ENCODE data around the gene ADCY1. TPM values are rescaled to one million over a fixed set of nuclear protein-coding genes. Genes with fewer than 3 reads are reported as not detected.

ADCY1 gene
- total RNA-seq, 1 experiment from 2014 or later, result 0.71 TPM

DNA sequence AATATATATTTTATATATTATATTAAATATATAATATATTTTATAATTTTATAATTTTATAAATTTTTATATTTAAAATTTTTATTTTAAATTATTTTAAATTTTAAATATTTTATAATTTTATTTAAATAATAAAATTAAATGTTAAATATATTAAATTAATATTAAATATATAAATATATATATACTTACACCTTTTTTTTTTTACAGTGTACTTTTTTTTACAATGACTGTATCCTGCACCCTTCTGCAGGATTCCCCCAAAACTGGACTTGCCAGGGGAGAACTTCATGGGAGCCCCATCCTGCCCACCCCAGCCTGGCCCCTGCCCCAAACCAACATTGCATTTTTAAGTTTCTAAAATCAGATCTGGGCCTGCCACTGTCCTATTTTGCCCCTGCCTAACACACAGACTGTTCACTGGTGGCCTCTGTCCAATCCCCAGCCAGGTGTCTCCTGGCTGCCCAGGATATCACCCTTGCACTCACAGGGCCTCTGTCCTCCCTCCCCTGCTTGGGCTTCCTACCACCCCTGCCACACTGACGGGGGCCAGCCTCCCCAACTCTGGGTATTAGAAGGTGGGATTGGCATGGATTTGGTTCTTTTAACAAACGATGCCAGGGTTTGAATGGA, 138.0 kb downstream of the ADCY1 start:
- no TSS peak for BruUV-seq (replicated peaks)
- ChIA-PET CTCF (no interaction called here), POLR2A (ENCODE audit: low non-redundant PET) (no interaction called here)
- no peak for DNase-seq (ENCODE audit: low spot score)
- TF ChIP-seq, protein P1, sequence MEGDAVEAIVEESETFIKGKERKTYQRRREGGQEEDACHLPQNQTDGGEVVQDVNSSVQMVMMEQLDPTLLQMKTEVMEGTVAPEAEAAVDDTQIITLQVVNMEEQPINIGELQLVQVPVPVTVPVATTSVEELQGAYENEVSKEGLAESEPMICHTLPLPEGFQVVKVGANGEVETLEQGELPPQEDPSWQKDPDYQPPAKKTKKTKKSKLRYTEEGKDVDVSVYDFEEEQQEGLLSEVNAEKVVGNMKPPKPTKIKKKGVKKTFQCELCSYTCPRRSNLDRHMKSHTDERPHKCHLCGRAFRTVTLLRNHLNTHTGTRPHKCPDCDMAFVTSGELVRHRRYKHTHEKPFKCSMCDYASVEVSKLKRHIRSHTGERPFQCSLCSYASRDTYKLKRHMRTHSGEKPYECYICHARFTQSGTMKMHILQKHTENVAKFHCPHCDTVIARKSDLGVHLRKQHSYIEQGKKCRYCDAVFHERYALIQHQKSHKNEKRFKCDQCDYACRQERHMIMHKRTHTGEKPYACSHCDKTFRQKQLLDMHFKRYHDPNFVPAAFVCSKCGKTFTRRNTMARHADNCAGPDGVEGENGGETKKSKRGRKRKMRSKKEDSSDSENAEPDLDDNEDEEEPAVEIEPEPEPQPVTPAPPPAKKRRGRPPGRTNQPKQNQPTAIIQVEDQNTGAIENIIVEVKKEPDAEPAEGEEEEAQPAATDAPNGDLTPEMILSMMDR (conservative IDR thresholded peaks at IDR 0.05; ENCODE audit: low read depth, low read length), result no peak
- no peak for TF ChIP-seq EZH2 (IDR thresholded peaks at IDR 0.05; ENCODE audit: borderline replicate concordance, low read depth, low read length, poor library complexity, severe bottlenecking)
- intact Hi-C loops (cut with micrococcal nuclease; ENCODE audit: unreplicated experiment), result no loop called here
- no peaks in the 10 kb centered on the region for H3K4me1 ChIP-seq (ENCODE audit: insufficient read depth, low read length, poor library complexity, severe bottlenecking)
- peaks cover 3% of the 10 kb centered on the region for H3K27me3 ChIP-seq (replicated peaks; ENCODE audit: insufficient read depth, low read depth, low read length, poor library complexity)
- no peaks in the 10 kb centered on the region for H3K9me3 ChIP-seq (ENCODE audit: low read depth, low read length, poor library complexity, severe bottlenecking)
- H3K27ac ChIP-seq (ENCODE audit: low read depth, low read length, poor library complexity, severe bottlenecking), result no peak overlapping the region
- no peak overlapping the region for H3K4me3 ChIP-seq (ENCODE audit: low read depth, low read length, poor library complexity, severe bottlenecking)
- no peaks in the 10 kb centered on the region for H3K36me3 ChIP-seq (ENCODE audit: insufficient read depth, low read length, poor library complexity, severe bottlenecking)

GRCh38 chr7:45712872-45713668, 138.9 kb downstream of the ADCY1 start:
- ChIA-PET POLR2A (ENCODE audit: low non-redundant PET) (no interaction called here), CTCF (no interaction called here)
- DNase-seq (ENCODE audit: low spot score), result no peak
- no peaks in the 10 kb centered on the region for H3K9me3 ChIP-seq (ENCODE audit: low read depth, low read length, poor library complexity, severe bottlenecking)
- no peaks in the 10 kb centered on the region for H3K36me3 ChIP-seq (ENCODE audit: insufficient read depth, low read length, poor library complexity, severe bottlenecking)
- no TSS peak for BruUV-seq (replicated peaks)
- no peaks in the 10 kb centered on the region for H3K4me1 ChIP-seq (ENCODE audit: insufficient read depth, low read length, poor library complexity, severe bottlenecking)
- intact Hi-C loops (cut with micrococcal nuclease; ENCODE audit: unreplicated experiment), result no loop called here
- H3K27ac ChIP-seq (ENCODE audit: low read depth, low read length, poor library complexity, severe bottlenecking), result no peak overlapping the region
- TF ChIP-seq EZH2 (IDR thresholded peaks at IDR 0.05; ENCODE audit: borderline replicate concordance, low read depth, low read length, poor library complexity, severe bottlenecking), result no peak
- TF ChIP-seq, protein P1 (conservative IDR thresholded peaks at IDR 0.05; ENCODE audit: low read depth, low read length), result no peak
- no peaks in the 10 kb centered on the region for H3K27me3 ChIP-seq (replicated peaks; ENCODE audit: insufficient read depth, low read depth, low read length, poor library complexity)
- no peak overlapping the region for H3K4me3 ChIP-seq (ENCODE audit: low read depth, low read length, poor library complexity, severe bottlenecking)

DNA sequence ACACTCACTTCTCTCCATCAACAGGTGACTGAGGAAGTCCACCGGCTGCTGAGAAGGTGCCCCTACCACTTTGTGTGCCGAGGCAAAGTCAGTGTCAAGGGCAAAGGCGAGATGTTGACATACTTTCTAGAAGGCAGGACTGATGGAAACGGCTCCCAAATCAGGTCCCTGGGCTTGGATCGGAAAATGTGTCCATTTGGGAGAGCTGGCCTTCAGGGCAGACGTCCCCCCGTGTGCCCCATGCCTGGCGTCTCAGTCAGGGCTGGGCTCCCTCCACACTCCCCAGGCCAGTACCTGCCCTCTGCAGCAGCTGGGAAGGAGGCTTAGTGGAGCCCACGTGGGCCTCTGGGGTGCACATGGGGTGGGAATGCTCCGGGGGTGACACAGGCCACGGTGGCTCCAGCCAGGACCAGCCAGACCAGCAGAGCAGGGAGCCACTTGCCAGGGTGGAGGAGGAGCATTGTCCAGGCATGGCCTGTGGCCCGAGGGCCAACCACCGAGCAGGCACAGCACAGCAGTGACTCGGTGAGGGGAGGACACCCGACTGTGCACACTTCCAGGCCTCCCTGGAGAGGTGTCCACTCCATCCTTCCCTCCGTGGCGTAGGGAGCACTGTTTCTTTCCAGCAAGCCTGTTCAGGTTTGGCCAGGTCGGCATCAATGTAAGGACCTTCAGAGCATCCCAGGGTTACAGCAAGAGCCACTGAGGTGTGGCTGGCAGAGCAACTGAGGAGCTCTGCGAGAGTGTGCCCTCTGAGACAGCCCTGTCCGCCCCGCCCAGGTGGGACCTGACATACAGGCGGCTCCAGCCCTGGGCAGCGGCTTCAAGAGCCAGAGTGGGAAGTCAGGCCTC, 139.7 kb downstream of the ADCY1 start:
- H3K36me3 ChIP-seq (ENCODE audit: insufficient read depth, low read length, poor library complexity, severe bottlenecking), result no peaks in the 10 kb centered on the region
- H3K27ac ChIP-seq (ENCODE audit: low read depth, low read length, poor library complexity, severe bottlenecking), result no peak overlapping the region
- no peaks in the 10 kb centered on the region for H3K4me1 ChIP-seq (ENCODE audit: insufficient read depth, low read length, poor library complexity, severe bottlenecking)
- no peak for DNase-seq (ENCODE audit: low spot score)
- BruUV-seq (replicated peaks), result no TSS peak
- H3K4me3 ChIP-seq (ENCODE audit: low read depth, low read length, poor library complexity, severe bottlenecking), result no peak overlapping the region
- intact Hi-C loops (cut with micrococcal nuclease; ENCODE audit: unreplicated experiment), result no loop called here
- ChIA-PET CTCF (no interaction called here), POLR2A (ENCODE audit: low non-redundant PET) (no interaction called here)
- TF ChIP-seq EZH2 (IDR thresholded peaks at IDR 0.05; ENCODE audit: borderline replicate concordance, low read depth, low read length, poor library complexity, severe bottlenecking), result no peak
- TF ChIP-seq, protein P1 (conservative IDR thresholded peaks at IDR 0.05; ENCODE audit: low read depth, low read length), result no peak
- H3K27me3 ChIP-seq (replicated peaks; ENCODE audit: insufficient read depth, low read depth, low read length, poor library complexity), result no peaks in the 10 kb centered on the region
- H3K9me3 ChIP-seq (ENCODE audit: low read depth, low read length, poor library complexity, severe bottlenecking), result no peaks in the 10 kb centered on the region

Measured in A673 (cell line).